Right lung (tissue), 5 donors: ENCODE results near the gene SNRNP25. TPM values are rescaled to one million over a fixed set of nuclear protein-coding genes. Genes with fewer than 3 reads are reported as not detected.
A peak's percentile ranks its signal among the peaks of the same experiment; 100 is the strongest.

Experiments used
- DNase-seq, 2 donors: peaks; one replicate each; pipeline ENCODE4 v3.0.0-alpha.2; 2013
- polyA plus RNA-seq, 5 donors: library from polyadenylated mRNA; unstranded; fragments of 120-200 nt; gene quantifications; one replicate each; pipeline versions ENCODE4 v1.2.1 to v1.2.3, GENCODE V29; 2013; ENCODE audit warnings: inconsistent platforms in 1 of 5, low replicate concordance in 1 of 5; ENCODE audit not compliant: insufficient read length in 5 of 5, insufficient read depth in 1 of 5

Gene SNRNP25
- polyA plus RNA-seq, 5 donors, result 35.8 to 57.7 (median 37.3) TPM

GRCh38 chr16:62283-62967, 8.8 kb downstream of the SNRNP25 start:
- no peak for DNase-seq

GRCh38 chr16:62968-63391, 9.4 kb downstream of the SNRNP25 start:
- DNase-seq, result no peak

- no peak for DNase-seq
Observed at GRCh38 chr16:63466-63865, 9.8 kb downstream of the SNRNP25 start.

- no peak for DNase-seq
Observed at GRCh38 chr16:63998-64913, 10.6 kb downstream of the SNRNP25 start.

- no peak for DNase-seq
Observed at GRCh38 chr16:64914-65255, 11.3 kb downstream of the SNRNP25 start.

GRCh38 chr16:65745-66144, 12.1 kb downstream of the SNRNP25 start:
- DNase-seq, result peak; percentile 53 to 72

GRCh38 chr16:66309-67182, 12.9 kb downstream of the SNRNP25 start:
- DNase-seq, result no peak

GRCh38 chr16:67183-67791, 13.7 kb downstream of the SNRNP25 start:
- DNase-seq, result no peak

- no peak for DNase-seq
Observed at GRCh38 chr16:67884-68789, 14.5 kb downstream of the SNRNP25 start.

- DNase-seq, result no peak
Observed at GRCh38 chr16:69181-69580, 15.6 kb downstream of the SNRNP25 start.

GRCh38 chr16:71210-71539, 17.5 kb downstream of the SNRNP25 start:
- no peak for DNase-seq

GRCh38 chr16:71540-72401, 18.1 kb downstream of the SNRNP25 start:
- DNase-seq, result peak; percentile 73 to 79

GRCh38 chr16:72561-73548, 19.2 kb downstream of the SNRNP25 start, which contains the start of gene RHBDF1:
Gene RHBDF1 (minus strand): TSS chr16:72631. CDS start chr16:65015, 7,616 bp downstream.
- peak; percentile 56 to 65 for DNase-seq

GRCh38 chr16:74051-74746, 20.6 kb downstream of the SNRNP25 start:
- DNase-seq, result no peak

- no peak for DNase-seq
Observed at GRCh38 chr16:74747-75334, 21.2 kb downstream of the SNRNP25 start.

GRCh38 chr16:75580-76501, 22.2 kb downstream of the SNRNP25 start:
- DNase-seq, result peak; percentile 85 to 86
